GM18867 (cell line): ENCODE measurements around the gene MED13.
"Not testable (repeated sequence)": the region's sequence is repeated elsewhere in the genome, so short reads cannot be mapped to it uniquely, and the experiment has no call there.

Experiments used
- ATAC-seq: cut with Tn5 transposase; IDR thresholded peaks from one replicate; pipeline ENCODE4 v1.9.1; 2021; ENCODE audit warnings: mild to moderate bottlenecking, moderate library complexity; ENCODE audit not compliant: unreplicated experiment

MED13 gene

GRCh38 chr17:61997664-61998063 lies 67.4 kb downstream of the MED13 start:
- no peak for ATAC-seq

- no peak for ATAC-seq
Measured at GRCh38 chr17:61996916-61997605, 68.0 kb downstream of the MED13 start.

DNA sequence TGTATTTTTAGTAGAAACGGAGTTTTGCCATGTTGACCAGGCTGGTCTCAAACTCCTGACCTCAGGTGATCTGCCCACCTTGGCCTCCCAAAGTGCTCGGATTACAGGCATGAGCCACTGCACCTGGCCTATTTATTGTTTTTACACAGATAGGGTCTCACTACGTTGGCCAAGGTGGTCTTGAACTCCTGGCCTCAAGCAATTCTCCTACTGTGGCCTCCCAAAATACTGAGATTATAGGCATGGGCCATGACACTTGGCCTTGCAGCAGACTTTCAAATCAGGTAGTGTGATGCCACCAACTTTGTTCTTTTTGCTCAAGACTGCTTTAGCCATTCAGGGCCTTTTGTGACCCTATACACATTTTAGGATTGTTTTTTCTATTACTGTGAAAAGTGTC lies 75.6 kb downstream of the MED13 start:
- ATAC-seq, result no peak

DNA sequence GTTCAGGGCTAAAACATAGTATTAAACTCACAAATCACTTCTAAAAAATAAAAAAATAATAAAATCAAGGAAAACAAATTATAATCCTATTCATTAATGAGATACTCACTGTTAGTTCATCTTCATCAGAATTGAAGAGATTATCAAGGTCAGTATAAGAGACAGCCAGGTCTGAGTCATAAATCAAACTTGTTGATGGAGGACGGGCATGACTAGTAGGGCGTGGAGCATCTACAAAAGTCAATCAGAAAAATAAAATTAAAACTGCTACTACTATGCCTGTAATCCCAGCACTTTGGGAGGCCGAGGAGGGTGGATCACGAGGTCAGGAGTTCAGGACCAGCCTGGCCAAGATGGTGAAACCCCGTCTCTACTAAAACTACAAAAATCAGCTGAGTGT lies 78.2 kb downstream of the MED13 start:
- no peak for ATAC-seq

DNA sequence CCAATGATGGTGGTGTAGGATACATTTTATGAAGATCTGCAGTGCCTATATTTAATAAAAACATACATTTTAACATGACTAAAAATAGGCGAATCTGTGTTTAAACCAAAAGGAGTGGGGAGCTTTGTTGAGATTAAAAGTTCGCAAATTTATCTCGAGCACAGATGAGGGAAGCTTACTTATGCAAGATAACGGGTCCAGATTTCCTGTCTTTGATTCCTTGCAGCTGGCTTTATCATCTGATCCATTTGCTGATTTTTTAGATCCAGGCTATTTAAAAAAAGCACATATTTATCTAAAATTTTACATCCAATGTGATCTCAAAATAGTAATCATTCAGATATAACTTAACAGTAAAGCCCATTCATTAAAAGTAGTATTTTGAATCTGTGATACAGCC lies 80.3 kb downstream of the MED13 start:
- ATAC-seq, result no peak

- no peak for ATAC-seq
Measured at GRCh38 chr17:61981323-61981722, 83.8 kb downstream of the MED13 start.

DNA sequence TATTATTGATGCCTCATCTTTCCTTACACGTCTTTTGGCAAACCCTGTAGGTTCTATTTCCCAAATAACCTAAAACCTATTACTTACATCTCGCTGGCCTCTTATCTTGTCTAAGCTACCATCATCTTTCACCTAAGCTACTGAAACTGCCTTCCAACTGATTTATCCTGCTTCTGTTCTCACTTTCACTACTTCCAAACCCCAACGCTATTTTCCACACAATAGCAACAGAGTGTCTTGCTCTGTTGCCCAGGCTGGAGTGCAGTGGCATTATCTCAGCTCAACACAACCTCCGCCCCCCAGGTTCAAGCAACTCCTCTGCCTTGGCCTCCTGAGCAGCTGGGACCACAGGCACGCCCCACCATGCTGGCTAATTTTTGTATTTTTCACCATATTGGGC lies 84.5 kb downstream of the MED13 start:
- no peak for ATAC-seq

DNA sequence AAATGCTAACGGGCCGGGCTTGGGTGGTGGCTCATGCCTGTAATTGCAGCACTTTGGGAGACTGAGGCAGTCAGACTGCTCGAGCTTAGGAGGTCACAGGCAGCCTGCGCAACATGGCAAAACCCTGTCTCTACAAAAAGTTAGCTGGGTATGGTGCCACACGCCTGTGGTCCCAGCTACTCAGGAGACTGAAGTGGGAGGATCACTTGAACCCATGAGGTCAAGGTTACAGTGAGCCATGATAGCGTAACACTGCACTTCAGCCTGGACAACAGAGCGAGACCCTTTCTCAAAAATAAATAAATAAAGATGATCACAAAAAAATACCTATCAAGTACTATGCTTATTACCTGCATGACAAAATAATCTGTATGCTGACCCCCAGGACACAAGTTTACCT lies 91.0 kb downstream of the MED13 start:
- ATAC-seq, result no peak

GRCh38 chr17:61972311-61972710 lies 92.8 kb downstream of the MED13 start:
- ATAC-seq, result no peak

DNA sequence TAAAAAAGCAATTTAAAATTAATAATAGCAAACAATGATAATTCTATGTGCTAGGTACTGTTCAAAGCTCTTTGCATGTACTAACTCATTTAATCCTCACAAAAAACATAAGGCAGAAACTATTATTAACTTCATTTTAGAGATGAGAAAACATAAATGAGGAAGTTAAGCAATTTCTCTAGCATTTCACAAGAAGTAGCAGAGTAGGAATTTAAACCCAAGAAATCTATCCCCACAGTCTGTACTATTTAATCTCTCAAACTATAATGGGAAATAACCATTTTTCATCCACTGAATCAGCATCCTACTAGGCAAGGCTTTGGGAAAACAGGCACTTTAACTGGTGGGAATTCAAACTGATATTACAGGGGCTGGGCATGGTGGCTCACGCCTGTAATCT lies 95.0 kb downstream of the MED13 start:
- no peak for ATAC-seq

DNA sequence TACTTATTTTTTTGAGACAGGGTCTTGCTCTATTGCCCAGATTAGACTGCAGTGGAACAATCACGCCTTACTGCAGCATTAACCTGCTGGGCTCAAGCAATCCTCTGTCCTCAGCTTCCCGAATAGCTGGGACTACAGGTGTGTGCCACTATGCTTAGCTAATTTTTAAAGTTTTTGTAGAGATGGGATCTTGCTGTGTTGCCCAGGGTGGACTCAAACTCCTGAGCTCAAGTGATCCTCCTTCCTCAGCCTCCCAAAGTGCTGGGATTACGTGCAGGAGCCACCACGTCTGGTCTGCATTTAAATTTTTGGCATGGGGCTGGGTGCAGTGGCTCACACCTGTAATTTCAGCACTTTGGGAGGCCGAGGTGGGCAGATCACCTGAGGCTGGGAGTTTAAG lies 96.3 kb downstream of the MED13 start:
- no peak for ATAC-seq

DNA sequence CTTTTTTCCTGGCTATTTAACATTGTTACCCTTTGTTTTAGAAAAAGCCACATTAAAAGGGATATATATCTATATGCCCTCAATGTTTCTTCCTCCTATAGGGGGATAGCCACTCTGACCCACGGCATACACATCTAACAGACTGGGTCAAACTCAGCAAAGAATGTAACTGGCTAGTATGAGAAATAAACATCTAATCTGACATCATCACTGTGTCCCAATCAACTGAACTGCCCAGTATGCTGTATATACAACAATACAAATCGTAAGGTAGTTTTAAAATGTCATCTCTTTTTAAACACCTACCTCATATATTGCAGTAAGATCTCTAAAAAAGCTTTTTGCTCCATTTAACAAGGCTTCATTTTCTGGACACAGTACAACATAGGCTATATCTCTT lies 97.3 kb downstream of the MED13 start:
- ATAC-seq, result no peak

DNA sequence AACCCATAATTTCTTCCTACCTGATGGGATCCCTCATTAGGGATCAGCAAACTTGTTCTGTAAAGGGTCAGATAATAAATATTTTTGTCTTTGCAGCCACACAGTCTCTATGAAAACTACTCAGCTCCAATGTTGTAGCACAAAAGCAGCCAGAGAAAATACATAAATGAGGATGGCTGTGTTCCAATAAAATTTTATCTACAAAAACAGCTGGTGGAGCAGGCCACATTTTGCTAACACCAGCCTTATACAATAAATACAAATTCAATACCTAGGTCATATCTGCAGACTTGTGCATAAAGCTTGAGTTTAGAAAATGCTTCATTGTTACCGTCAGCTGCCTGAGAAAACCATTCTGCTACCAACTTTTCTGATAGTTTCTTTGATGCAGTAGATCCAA lies 98.9 kb downstream of the MED13 start:
- no peak for ATAC-seq

- ATAC-seq, result no peak
Measured at GRCh38 chr17:61955619-61956018, 109.5 kb downstream of the MED13 start.

DNA sequence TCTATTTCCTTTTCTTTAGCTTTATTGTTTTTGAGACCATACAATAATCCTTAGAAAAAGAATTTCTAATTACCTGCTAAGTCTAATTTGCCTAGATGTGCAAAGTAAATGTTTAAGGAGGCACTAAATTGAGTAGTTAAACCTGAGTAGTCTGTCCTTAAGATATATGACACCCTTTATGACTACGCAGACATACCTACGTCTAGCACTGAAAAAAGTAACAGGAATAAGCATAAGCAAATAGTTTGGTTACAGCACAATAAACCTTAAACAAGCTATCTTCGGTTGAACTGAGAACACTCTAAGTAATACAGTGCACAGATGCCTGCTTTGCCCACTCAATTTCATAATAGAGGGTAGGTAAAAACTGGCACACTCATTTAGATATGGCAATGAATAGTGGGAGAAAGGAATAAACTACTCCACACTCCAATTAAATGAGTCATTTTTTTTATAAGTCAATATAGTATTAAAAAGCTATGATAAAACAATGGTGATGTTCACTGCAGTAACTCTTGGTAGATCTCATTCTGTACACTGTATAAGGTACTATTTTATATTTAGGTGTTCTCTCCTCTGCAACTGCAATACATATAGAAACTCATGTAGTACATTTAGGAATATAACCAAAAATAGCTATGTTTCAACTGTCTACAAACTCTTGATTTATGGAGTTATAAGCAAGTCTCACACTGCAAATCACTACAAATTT lies 117.6 kb downstream of the MED13 start:
- ATAC-seq, result no peak

DNA sequence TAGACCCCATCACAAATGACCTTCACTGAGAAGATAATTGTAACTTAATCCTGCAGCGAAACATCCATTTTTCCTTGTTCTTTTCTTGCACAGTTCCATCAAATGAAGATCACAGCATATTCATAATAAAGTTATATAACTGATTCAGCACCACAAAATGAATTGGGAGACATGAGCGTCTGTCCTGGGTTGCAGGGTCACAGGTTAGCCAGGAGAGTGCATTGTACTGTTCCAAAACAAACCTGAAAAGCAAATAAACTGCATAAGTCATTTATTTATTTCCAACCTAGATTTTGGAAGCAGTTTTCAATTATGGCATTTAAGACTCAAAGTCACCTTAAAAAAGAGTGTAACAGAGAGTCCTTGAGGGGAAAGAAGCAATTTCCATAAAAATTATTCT lies 118.7 kb downstream of the MED13 start:
- no peak for ATAC-seq

DNA sequence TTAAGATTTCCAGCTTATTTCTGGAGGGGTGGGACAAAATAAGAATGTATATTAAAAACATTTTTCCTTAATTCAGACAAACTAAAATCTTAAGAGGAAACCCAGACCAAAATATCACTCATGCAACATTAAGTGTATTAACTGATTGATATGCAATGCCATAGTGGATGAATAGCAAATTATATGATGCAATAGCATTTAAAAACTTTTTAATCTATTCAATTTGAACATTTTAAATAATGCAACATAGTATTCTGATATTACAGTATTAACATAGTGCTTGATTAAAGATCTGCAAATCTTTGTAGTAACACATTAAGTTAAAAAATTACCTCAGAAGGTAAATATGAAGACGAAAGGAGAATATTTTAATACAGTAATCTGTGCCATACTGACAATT lies 122.0 kb downstream of the MED13 start:
- no peak for ATAC-seq

GRCh38 chr17:61942085-61942484 lies 123.0 kb downstream of the MED13 start:
- ATAC-seq, result no peak

GRCh38 chr17:61928101-61928436 lies 137.0 kb downstream of the MED13 start:
- ATAC-seq, result no peak

DNA sequence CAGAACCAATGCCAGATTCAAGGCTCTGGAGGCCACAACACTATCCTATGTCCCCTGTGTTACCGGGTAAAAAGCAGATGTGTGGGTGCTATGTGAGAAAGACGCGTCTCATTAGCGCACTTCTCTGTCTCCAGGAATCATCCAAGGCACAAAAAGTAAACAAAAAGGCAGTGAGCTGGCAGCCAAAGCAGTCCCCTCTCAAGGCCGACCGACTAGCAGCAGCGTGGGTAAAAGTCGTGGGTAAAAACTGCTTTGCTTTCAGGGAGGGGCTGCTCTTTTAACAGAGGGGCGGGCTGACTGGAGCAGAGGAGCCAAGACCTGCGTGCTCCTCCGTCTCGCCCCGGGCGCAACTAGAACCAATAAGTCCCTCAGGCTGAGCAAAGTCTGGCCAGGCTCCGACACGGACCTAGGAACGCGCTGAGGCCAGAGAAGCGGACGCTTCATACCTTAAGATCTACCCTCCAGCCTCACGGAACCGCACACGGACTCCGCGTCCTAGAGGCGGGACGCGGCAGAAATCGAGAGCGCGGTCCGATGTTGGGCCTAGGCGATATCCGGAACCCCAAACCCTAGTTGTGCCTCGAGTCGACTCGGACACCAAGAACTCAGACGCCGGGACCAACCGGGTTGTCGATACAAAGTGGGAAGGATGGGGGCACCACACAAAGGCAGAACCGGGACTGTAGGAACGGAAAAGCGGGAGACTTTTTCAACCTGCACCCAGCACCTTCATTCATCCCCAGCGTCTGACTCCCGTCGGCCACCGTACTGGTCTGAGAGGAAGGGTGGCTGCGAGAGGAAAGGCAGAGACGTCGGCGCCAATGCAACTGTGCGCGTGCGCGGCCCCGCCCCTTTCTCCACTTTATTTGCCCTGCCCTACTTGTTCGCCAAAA lies 137.6 kb downstream of the MED13 start, which contains the start of gene INTS2:
Gene INTS2 (minus strand): TSS at position 775 of the 893 bp plus-strand sequence. CDS start 1,338 bp downstream, outside the sequence.
- peak; percentile 72 for ATAC-seq

DNA sequence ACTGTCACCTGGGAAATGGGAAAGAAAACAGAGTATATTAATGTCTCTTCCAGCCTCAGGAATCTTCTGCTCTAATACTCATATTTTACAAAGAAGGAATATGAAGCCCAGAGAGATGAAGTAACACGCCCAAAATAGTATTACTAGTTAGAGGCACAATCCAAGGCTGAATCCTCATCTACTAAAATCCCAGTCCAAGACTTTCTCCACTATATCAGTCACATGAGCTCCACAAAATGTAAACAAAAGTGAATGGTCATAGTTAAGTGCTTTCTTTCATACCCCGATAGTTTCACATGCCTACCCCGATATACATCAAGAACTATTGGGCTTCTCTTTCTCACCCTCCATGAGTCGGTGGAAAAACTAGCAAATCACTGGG lies 138.3 kb downstream of the MED13 start:
- no peak for ATAC-seq

- ATAC-seq, result not testable (repeated sequence)
Measured at GRCh38 chr17:61915162-61915561, 149.9 kb downstream of the MED13 start.
